Stimulated activated CD4-positive, alpha-beta T cell treated with anti-CD3 and anti-CD28 coated beads, Interleukin-12 subunit alpha, Interleukin-12 subunit beta, amount 100 ng/mL, for 48 hours (primary cell): ENCODE measurements around the gene ENTPD3.
A peak's percentile ranks its signal among the peaks of the same experiment; 100 is the strongest.

Source experiments
- DNase-seq, 3 donors: peaks; one replicate each; pipeline ENCODE4 v3.0.0-alpha.2; 2020; ENCODE audit warnings: low read depth in 2 of 3, low spot score in 1 of 3

The ENTPD3 gene

DNA sequence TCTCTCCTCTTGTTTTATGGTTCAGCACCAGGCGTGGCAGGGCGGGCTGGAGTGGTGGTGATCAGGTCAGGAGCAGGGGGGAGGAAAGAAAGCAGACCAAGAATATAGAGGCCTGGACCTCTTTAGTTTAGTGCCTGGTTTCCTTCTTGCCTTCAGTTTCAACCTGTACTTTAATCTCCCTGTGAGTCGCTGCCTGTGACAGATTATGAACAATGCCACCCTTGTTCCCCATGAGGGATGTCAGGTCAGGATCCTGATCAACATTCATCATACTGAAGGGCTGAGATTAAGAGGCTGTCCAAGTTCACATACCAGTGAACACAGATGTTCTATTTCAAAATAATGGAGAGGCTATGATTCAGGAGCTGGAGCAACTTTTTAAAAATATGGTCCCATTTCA, 11.4 kb downstream of the ENTPD3 start:
- no peak for DNase-seq

GRCh38 chr3:40404591-40405198, 17.7 kb downstream of the ENTPD3 start:
- DNase-seq: no peak

DNA sequence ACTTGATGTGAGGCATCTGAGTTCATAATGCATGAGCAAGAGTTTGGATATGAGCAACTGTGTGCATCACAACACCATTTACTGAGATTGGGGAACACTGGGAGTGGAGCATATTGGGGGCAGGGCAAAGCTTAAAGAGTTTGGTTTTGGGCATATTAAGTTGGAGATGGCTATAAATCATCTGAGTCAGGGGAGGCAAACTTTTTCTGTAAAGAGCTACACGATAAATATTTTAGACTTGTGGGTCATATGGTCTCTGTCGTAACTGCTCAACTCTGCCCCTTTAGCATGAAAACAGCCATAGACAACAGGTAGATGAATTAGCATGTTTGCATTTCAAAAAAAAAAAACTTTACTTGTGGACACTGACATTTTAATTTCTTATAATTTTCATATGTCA, 20.0 kb downstream of the ENTPD3 start:
- no peak for DNase-seq

DNA sequence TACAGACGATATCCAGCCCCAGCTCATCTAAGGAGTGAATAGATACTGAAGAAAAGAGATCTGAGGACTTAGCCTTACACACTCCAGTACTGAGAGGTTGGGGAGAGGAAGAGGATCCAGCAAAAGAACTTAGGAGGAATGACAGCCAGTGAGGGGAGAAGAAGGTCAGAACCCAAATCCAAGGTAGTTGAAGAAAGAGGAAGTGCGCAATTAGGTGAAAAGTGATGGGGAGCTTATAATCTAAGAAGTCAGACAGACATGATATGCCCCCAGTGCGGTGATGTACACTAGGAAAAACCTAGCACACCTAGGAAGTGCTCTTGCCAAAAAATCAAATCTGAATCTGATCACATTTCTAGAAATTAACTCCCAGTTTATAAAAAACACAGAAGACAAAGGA, 20.6 kb downstream of the ENTPD3 start:
- DNase-seq: no peak

- DNase-seq: no peak
Observed at GRCh38 chr3:40414270-40414669, 27.3 kb downstream of the ENTPD3 start.

DNA sequence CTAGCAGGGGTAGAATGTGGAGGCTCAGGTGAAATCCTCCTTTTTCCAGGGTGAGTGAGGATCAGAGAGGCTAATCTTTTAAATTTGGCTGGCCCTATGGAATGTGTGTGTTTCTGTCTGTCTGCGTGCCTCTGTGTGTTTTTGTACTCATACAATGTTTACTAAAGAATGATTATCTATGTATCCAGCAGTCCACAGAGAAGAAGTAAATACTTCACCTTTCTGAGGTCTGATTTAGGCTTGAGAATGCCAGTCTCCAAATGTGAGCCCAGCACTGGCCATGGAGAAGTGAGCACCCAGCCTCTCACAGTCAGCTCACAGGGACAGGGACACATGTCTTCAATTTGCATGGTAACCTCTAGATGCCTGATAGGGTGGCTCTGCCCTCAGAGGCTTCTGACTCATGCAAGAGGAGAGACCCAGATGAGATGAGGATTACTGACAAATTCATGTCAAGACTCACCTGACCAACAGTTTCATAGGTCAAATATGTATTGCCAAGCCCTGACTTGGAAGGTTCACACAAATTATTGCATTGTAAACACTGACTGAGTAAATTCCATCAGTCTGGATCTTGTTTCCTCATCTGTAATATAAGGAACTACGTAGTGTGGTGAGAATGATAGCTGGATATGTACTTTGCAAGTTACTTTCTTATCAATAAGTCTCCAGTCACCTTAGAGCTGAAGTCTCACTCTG, 31.0 kb downstream of the ENTPD3 start:
- DNase-seq: no peak

GRCh38 chr3:40422861-40423260, 35.9 kb downstream of the ENTPD3 start:
- no peak for DNase-seq

GRCh38 chr3:40427045-40427669, 40.2 kb downstream of the ENTPD3 start:
- DNase-seq: no peak

DNA sequence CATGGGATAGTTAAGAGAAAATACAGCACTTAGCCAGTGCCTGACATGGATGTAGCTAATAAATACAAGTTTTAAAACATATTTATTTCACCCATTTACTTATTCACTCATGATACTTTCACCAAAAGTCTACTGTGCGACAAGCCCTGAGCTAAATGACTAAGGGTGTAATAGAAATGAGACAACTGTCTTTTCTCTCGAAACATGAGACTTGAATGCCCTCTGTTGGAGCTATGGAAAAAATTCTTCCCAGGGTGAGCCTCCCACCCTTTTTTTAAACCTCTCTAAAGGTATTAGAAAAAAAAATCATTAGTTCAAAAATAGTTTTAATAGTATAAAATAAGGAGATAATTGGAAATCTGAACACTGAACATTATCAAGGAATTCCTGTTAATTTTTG, 45.8 kb downstream of the ENTPD3 start:
- DNase-seq: no peak

GRCh38 chr3:40437889-40438288, 50.9 kb downstream of the ENTPD3 start:
- DNase-seq: no peak

GRCh38 chr3:40445062-40445461, 58.1 kb downstream of the ENTPD3 start:
- DNase-seq: no peak

DNA sequence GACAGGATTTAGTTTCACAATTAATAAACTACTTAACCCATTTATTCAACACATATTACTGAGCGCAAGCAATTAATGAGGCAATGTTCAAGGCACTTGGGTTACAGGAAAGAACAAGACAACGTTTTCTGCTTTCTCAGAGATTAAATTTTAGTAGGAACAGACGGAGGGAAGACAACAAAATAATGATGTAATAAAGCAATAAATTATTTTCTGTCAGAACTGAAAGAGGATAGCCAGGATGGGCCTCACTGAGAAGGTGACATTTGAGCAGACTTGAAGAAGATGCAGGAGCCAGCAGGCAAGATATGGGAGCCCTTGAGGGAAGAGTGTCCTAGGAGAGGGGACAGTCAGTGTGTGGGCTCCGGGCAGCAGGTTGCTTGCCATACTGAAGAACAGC, 58.9 kb downstream of the ENTPD3 start:
- DNase-seq: no peak

GRCh38 chr3:40450438-40450837, 63.5 kb downstream of the ENTPD3 start:
- no peak for DNase-seq

- DNase-seq: no peak
Observed at GRCh38 chr3:40451551-40451950, 64.6 kb downstream of the ENTPD3 start.

GRCh38 chr3:40452057-40452456, 65.1 kb downstream of the ENTPD3 start:
- no peak for DNase-seq

GRCh38 chr3:40452562-40452875, 65.5 kb downstream of the ENTPD3 start:
- no peak for DNase-seq

DNA sequence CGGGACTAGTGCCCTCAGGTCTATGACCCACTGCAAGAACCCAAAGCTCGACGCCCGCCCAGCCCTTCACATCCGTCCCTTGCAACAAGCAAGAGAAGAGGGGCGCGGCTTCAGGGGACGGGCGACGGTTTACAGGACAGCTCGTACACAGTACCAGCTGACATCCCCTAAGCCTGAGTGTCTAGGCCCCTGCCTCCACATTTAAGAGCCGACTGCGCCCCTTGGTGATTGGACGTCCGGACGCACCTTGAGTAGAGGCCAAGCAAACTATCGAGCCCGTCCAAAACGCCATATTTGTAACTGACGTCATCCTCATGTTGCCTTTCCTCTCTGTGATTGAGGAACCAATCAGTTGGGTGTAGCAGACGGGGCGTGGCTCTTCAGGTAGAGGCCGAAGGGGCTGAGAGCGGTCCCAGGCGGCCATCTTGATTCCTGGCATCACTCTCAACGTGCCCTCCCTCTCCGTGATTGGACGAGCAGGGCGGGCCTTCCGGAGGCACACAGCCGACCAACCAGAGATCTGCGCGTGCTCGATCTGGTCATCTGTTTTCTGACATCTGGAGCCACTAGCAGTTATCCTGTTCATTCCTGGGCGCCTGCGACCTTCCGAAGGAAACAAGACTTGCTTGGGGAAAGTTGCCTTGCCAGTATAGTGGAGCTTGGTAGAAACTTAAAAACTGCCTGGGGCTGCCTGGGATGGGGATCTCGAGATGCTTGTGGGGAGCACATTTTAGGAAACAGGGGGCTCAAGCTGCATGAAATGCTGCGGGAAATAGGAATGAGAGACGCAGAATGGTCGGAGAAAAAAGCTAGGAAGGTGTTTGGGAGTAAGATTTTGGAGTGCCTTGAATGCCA, 66.1 kb downstream of the ENTPD3 start:
- DNase-seq: peak; percentile 90 to 94 (median 92)

DNA sequence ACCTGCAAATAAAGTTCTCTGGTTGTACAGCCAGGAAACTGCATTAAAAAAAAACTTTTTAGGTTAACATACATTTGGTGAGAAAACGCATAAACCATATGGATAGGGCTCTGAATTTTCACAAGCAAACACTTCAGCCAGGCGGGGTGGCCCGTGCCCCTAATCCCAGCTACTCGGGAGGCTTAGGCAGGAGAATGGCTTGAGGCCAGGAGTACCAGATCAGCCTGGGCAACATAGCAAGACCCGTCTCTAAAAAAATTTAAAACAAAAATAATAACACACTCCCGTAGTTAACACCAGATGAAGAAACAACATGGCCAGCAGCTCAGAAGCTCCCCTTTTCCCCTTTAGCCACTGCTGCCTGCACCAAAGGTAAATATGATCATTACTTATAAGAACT, 66.9 kb downstream of the ENTPD3 start:
- no peak for DNase-seq

GRCh38 chr3:40455328-40455727, 68.3 kb downstream of the ENTPD3 start:
- DNase-seq: no peak

DNA sequence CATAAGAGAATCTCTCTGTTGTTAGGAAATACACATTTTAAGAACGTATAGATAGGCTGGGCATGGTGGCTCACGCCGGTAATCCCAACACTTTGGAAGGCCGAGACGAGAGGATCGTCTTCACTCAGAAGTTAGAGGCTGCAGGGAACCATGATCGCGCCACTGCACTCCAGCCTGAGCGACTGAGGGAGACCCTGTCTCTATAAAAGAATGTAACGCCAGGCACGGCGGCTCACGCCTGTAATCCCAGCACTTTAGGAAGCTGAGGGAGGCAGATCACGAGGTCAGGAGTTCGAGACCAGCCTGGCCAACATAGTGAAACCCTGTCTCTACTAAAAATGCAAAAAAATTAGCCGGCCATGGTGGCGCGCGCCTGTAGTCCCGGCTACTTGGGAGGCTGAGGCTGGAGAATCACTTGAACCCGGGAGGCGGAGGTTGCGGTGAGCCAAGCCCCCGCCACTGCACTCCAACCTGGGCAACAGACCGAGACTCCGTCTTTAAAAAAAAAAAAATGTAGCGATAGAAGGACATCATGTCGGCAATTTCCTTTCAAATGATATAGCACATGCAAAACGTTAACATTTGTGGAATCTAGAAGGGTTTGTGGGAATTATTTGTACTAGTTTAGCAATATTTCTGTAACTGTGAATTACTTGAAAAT, 69.4 kb downstream of the ENTPD3 start:
- DNase-seq: no peak
